ENCODE results near the gene XG. TPM values are rescaled to one million over a fixed set of nuclear protein-coding genes. Genes with fewer than 3 reads are reported as not detected.

The XG gene
- total and polyA plus RNA-seq, 2 of the 8 experiments (the other 6 are each of a cell fraction or from before 2014, with no cell fraction given) = 0.33 to 0.78 TPM

- H3K36me3 ChIP-seq (ENCODE audit: control insufficient read depth in 2 of 4, insufficient read depth in 4 of 4, low read length in 3 of 4) = peaks cover 0 to 3% (median 0%) of the 10 kb centered on the region in 4 experiments; a peak in 4 of 8 replicates
- peak overlapping the region; percentile 72; the same call in 1 of the 2 replicates for H2BK20ac ChIP-seq (ENCODE audit: low read length)
- H3K23ac ChIP-seq (ENCODE audit: insufficient read length) = no peak overlapping the region
- POLR2A ChIA-PET (ENCODE audit: partially characterized antibody) = interaction anchor here (0.6 to 1.6 kb wide), 3 partner anchors 13 to 60 kb away, joined by 3 read pairs; no protein-coding TSS in a partner anchor
- H3K56ac ChIP-seq (replicated peaks; ENCODE audit: insufficient read length, low read depth, low read length) = no peak overlapping the region
- H3K4ac ChIP-seq (replicated peaks; ENCODE audit: insufficient read length, low read depth, low read length) = no peak overlapping the region
- WGBS, 2 experiments (ENCODE audit: extremely low coverage in 1 of 2, insufficient coverage in 1 of 2, insufficient read length in 1 of 2, insufficient replicate concordance in 2 of 2, low coverage in 1 of 2, low lambda C conversion rate in 2 of 2, missing lambda C conversion rate in 1 of 2) = 52% methylated on average over 9 of the region's 9 CpGs; no CpG with 5 or more reads in 1 of the 2 experiments
- CTCF ChIA-PET (ENCODE audit: partially characterized antibody) = no interaction called here
- FAIRE-seq (peak; percentile 81), DNase-seq (ENCODE audit: low read depth in 1 of 2, low spot score in 2 of 2) (no peak)
- H2BK120ac ChIP-seq (replicated peaks; ENCODE audit: low read depth, low read length) = no peak overlapping the region
- no peak overlapping the region for H3K14ac ChIP-seq (ENCODE audit: insufficient read length)
- H3K4me2 ChIP-seq (ENCODE audit: insufficient read depth in 1 of 2, low read depth in 2 of 2, low read length in 2 of 2) = peak overlapping the region; percentile 28 to 56; a peak in 3 of 4 replicates
- H2BK5ac ChIP-seq (ENCODE audit: low read depth, low read length) = peak overlapping the region; percentile 44; the same call in 1 of the 2 replicates
- no peaks in the 10 kb centered on the region for H3K9me3 ChIP-seq (ENCODE audit: insufficient read depth in 2 of 2, low read depth in 1 of 2, low read length in 1 of 2)
- no peaks in the 10 kb centered on the region for H3K79me2 ChIP-seq (ENCODE audit: control insufficient read depth in 1 of 2, insufficient read depth in 2 of 2, low read length in 2 of 2)
- no peak overlapping the region for H2BK15ac ChIP-seq (ENCODE audit: low read length)
- H3K18ac ChIP-seq (ENCODE audit: extremely low read depth, low read length) = no peak overlapping the region
- no peak for TF ChIP-seq USF2 (IDR thresholded peaks at IDR 0.05; ENCODE audit: low read length)
- peak; percentile 35; the same call in 1 of the 2 replicates for TF ChIP-seq TEAD4 (IDR thresholded peaks at IDR 0.05; ENCODE audit: low read depth, low read length)
- no peaks in the 10 kb centered on the region for H3K27me3 ChIP-seq (replicated peaks in 1 of 4; ENCODE audit: control insufficient read depth in 3 of 4, extremely low read depth in 1 of 4, insufficient read depth in 3 of 4, low read length in 3 of 4)
- H3K79me1 ChIP-seq (ENCODE audit: low read depth, low read length) = no peaks in the 10 kb centered on the region
- H4K8ac ChIP-seq (ENCODE audit: extremely low read depth, insufficient read depth, low read length) = no peak overlapping the region
- no peaks in the 10 kb centered on the region for H4K20me1 ChIP-seq (replicated peaks in 1 of 2; ENCODE audit: control insufficient read depth in 1 of 2, insufficient read depth in 2 of 2, low read length in 2 of 2)
- H3K27ac ChIP-seq (ENCODE audit: low read depth, low read length) = no peak overlapping the region
- H2AK5ac ChIP-seq (ENCODE audit: low read depth, low read length) = peak overlapping the region; percentile 65; the same call in 1 of the 2 replicates
- H3K4me1 ChIP-seq (replicated peaks in 1 of 4; ENCODE audit: control insufficient read depth in 3 of 4, insufficient read depth in 4 of 4, low read length in 3 of 4) = peaks cover 0 to 8% (median 2%) of the 10 kb centered on the region in 4 experiments; a peak in 3 of 7 replicates
- no peak overlapping the region for H4K5ac ChIP-seq (ENCODE audit: insufficient read length, low read depth, low read length)
- 0 out of 8 replicates have a peak overlapping the region, but pooled peaks of 1 of the 4 experiments have one; percentile 6 for H3K4me3 ChIP-seq (ENCODE audit: extremely low read depth in 1 of 4, insufficient read depth in 2 of 4, low read depth in 3 of 4, low read length in 4 of 4)
- H3K9ac ChIP-seq (replicated peaks in 1 of 4; ENCODE audit: extremely low read depth in 1 of 4, low read depth in 3 of 4, low read length in 3 of 4) = no peak overlapping the region
- H2BK12ac ChIP-seq (ENCODE audit: low read depth, low read length) = no peak overlapping the region
- no peaks in the 10 kb centered on the region for H3K23me2 ChIP-seq (ENCODE audit: low read depth, low read length)
- no peak overlapping the region for H2AFZ ChIP-seq (ENCODE audit: low read length)
- no peak overlapping the region for H4K91ac ChIP-seq (replicated peaks; ENCODE audit: insufficient read length, low read length)
Observed at GRCh38 chrX:2848871-2849301, 97.0 kb downstream of the XG start.
